Brain pericyte (primary cell): Measurements from ENCODE around the gene SF3B1.
"Not testable (repeated sequence)": the region's sequence is repeated elsewhere in the genome, so short reads cannot be mapped to it uniquely, and the experiment has no call there.

Experiments
- DNase-seq: peaks from one replicate; pipeline ENCODE4 v3.0.0-alpha.2; 2012; ENCODE audit warnings: low read depth, low spot score

Gene SF3B1

DNA sequence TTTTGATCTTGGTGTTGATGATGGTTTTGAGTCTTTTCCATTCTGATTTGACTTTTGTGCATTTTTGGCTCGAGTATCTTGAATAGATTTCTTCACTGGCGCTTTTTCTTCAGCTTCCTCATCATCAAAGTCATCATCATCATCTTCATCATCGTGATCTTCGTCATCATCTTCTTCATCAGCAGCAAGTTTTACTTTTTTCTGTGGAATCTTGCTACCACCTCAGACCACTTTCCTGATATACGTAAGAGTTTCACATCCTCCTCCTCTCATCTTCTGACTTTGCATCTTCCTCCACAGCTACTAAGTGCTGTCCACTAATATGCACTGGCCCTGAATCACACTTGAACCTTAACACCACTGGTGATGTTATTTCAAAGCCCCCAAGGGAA lies 54.9 kb downstream of the SF3B1 start:
- DNase-seq: not testable (repeated sequence)

DNA sequence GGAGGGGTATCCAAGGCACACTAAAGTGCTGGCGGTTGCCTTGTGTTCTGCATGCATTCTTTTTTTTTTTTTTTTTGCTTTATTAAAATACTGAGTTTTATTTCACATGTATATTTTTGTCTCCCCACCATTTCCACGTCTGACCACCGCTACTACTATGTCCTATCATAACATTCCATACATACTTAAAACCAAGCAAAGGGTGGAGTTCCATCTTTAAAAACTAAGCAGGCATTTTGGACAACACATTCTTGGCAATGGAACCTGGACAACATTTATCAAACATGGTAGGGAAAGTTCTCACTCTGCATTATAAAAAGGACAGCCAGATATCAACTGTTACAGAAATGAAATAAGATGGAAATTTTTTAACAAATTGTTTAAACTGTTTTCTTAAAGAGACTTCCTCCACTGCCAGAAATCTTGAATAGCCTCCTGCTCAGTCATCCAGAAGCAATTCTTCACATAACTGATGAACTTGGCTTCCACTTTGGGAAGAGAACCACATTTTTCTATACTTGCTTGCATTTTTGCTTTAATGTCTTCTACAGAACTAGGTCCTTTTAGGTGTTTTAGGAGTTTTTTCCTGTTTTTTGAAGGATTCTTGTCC lies 55.4 kb downstream of the SF3B1 start:
- DNase-seq: not testable (repeated sequence)

DNA sequence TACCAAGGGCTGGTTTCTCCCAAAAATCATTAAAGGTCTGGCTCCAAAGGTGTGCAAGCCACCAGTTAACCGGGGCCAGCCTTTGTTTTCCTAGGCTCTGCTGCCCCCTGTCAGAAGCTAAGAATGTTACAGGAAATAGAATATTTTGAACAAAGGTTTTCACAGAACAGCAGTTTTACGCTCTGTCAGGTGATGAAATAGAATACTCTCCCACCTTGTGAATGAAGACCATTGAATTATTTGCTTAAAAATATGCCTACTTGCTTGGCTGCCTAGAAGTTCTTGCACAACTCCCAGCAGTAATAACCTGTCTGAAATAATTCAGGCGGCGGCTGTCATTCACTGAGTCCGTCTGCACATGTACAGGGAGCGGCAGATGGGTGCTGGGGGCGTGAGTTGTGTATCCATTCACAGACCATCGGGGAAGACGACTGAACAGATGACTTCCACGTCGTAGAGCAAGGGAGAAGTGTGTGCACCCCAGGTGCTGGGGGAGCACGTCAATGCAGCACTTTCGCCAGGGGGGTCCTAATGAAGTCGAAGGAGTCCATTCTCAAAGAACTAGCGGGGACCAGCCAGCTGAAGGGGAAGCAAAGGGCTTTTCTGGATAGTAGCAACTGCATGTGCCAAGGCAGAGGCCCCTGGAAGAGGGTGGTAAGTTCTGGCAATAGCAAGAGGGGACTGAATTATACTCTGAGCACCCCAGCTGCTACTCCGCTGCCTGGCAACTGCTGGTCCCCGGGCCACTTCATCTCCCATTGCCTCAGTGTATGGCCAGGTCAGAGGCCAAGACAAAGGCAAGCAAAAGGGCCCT lies 56.1 kb downstream of the SF3B1 start:
- no peak for DNase-seq

DNA sequence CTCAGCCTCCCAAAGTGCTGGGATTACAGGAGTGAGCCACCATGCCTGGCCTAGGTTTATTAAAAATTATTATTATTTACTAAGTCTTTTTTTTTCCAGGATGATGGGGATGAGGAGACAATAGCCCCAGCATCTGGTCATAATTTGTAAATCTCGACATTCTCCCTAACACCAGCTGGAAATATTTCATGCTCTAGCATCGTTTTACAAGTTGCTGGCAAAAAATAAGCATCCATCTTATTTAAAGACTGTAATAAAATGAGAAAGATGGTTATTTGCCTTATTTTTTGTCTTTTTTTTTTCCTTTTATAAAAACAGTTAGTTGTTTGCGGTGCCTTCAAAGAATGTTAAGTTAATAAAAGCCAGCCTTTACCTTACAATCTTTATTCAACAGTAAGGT lies 56.7 kb downstream of the SF3B1 start:
- DNase-seq: no peak

DNA sequence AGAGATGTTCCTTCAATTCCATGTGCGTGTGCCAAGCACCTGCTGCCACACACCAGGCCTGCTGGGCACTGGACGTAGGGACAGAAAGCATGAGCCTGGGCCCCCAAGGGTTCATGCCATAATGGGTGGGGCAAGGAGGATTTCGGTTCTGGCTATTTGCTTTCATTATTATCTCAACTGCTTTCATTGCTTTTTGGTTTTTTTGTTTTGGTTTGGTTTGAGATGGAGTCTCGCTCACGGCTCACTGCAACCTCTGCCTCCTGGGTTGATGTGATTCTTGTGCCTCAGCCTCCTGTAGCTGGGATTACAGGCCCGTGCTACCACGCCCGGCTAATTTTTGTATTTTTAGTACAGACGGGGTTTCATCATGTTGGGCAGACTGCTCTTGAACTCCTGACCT lies 57.2 kb downstream of the SF3B1 start:
- DNase-seq: no peak

DNA sequence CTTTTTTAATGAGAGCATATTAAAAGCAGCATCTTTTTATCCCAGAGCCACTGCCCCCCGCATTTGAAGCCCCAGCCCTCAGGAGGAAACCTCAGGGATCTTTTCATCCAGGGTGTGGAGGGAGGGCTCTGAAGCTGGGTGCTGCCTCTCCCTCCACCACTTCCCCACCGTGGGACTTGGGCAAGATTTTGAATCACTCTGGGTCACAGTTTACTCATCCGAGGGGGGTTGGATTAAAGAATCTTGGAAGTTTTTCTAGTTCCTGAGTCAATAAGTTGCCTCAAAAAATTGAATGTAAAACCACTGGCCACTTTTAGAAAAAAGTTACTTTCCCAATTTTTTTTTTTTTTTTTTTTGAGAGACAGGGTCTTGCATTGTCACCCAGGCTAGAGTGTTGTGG lies 62.2 kb downstream of the SF3B1 start:
- no peak for DNase-seq

DNA sequence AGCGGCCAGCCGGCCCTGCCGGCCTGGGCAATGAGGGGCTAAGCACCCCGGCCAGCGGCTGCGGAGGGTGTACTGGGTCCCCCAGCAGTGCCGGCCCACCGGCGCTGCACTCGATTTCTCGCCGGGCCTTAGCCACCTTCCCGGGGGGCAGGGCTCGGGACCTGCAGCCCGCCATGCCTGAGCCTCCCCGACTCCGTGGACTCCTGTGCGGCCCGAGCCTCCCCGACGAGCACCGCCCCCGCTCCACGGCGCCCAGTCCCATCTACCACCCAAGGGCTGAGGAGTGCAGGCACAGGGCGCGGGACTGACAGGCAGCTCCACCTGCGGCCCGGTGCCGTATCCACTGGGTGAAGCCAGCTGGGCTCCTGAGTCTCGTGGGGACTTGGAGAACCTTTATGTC lies 64.2 kb downstream of the SF3B1 start:
- not testable (repeated sequence) for DNase-seq

DNA sequence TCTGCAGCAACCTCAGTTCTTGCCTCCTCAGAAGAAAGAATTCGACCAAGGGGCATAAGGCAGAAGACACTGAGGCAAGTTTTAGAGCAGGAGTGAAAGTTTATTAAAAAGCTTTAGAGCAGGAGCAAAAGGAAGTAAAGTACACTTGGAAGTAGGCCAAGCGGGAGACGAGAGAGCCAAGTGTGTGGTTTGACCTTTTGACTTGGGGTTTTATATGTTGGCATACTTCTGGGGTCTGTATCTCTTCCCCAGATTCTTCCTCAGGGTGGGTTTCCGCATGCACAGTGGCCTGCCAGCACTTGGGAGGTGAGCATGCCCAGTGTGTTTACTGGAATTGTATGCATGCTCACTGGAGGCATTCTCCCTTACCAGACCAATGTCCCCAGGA lies 64.9 kb downstream of the SF3B1 start:
- DNase-seq: no peak

DNA sequence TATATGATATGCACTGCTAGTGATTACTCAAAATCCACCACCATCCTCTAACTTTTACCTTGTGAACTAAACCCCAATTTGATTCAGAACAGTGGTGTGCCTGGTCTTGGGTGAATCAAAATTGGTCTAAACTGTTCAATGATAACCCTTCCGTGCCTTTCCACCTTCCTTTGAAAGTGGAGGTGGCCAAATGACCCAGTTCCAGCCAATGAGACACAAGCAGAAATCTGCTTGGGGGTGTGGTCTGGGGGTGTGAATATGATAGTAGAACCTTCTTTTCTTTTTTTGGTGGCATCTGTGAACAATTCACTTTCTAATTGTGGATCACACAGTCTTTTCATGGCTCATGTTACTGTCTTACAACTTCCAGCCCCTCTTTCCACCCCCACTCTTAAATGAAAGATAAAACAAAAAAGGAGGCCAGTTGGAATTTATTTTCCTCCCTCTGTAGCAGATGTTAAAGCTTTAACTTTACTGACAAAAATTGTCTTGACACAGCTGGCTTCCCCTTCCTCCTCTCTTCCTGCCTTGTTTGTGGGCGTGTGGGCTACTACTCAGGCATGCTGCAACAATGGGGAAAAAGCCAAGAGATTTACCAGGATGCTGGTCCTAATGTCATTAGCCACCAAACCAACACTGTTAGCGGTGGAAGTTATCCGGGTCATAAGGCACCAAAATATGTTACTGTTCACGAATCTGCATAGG lies 65.4 kb downstream of the SF3B1 start:
- no peak for DNase-seq

DNA sequence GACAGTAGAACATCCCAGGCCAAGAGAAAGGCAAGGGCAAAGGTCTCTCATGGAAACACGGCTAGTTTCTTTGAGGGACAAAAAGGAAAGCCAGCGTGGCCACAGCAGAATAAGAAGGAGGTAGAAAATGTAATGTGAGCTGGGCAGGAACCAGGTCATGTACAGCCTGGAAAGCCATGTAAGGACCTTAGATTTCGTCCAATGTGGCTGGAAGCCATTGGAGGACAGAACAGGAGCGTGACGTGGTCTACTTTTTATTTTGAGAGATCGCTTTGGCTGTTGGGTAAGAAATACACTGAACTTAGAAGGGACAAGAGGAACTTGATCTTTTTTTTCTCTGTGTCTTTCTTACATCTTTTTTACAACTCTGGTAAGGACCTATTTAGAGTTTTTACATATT lies 66.4 kb downstream of the SF3B1 start:
- DNase-seq: no peak

DNA sequence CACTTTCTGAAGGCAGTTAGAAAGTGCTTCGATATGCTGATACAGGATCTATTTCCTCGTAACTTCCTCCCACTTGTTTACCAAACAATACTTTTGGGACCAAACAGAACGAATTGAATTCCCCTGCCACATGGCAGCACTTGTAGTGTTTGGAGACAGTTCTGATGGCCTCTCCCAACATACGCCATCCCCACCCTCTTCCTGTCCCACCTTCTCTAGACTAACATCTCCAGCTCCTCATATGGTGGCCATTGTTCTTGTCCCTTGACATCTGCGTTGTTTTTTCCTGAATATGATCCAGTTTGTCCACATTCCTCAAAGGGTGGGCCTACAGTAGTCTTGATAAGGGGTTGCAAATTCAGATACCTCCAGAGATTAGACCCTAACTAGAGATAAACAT lies 70.8 kb downstream of the SF3B1 start:
- no peak for DNase-seq

DNA sequence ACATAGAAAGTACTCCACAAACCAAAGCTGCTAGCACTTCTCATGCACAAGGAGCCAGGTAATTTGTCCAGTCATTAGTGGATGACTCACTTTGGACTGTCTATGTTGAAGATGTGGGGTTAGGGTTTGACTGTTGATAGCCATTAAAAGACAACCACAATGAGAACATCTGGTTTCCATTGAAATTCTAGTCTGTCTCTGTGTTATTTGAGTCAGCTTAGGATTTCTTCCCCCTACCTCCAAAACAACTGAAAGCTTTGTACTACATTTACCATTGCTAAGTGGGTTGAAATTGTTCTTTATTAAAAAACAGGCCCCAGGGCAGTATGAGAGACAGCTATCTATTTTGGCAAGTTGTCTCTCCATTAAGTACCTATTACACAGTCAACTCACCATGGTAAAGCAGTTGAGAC lies 74.1 kb downstream of the SF3B1 start:
- DNase-seq: no peak

DNA sequence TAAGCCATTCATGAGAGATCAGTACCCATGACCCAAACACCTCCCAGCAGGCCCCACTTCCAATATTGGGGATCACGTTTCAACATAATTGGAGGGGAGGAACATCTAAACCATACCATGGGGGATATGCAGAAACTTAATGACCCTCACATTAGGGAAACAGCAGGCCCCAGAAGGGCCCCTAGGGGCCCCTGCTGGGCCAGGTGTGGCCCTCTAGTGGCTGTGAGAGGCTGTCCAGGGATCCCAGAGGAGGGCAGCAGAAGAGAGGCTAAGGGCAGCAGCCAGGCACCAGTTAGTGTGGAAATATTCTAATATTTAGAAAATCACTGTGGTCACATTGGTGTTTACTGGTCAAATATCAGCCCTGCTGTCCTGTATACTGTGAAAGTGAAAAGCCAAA lies 75.0 kb downstream of the SF3B1 start:
- DNase-seq: no peak

DNA sequence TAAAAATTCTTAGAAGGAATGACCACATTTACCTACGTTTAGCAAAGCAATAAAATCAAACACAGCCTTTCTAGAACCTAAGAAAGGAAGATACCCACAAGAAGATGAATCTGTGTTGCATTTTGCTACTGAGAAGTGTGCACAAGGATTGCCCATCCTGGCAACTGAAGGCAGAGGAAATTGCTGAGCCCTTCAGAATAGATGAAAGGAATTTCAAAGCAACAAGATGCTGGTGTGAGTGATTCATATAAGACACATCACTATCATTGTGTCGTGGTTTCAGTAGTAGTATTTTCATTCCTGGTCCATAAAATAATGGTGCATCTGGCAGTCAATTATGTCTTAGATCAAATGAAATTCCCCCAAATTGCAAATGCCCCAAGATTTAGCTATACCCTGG lies 75.9 kb downstream of the SF3B1 start:
- DNase-seq: no peak

DNA sequence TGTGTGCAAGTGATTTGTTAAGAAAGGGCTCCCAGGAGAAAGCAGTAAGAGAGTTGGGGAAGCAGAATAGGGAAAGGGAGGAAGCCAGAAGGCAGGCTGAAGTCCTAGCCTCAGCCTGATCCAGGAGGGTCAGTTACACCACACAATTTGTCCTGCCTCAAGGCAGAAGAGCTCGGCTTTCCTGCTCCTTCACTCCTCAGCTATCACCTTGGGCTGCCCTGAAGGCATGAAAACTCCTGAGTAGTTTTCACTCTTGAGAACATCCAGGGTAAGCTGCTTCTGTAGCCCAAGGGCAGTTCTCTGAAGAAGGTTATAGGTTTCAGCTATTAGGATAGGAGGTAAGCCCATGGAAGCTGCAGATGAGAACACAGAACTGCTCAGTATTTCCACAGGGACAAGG lies 76.8 kb downstream of the SF3B1 start:
- no peak for DNase-seq

DNA sequence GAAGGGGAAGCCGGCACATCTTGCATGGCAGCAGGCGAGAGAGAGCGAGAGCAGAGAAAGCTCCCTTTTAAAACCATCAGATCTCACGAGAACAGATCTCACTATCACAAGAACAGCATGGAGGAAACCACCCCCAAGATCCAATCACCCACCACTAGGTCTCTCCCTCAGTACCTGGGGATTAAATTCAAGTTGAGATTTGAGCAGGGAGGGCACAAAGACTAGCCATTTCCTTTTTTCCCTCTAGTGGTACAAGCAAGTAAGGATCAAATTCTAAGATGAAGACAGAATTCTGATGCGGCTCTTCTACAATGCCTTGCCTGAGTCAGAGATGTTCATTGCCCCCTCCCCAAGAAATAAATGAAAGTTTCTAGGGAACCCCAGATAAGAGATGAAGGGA lies 78.7 kb downstream of the SF3B1 start:
- no peak for DNase-seq

DNA sequence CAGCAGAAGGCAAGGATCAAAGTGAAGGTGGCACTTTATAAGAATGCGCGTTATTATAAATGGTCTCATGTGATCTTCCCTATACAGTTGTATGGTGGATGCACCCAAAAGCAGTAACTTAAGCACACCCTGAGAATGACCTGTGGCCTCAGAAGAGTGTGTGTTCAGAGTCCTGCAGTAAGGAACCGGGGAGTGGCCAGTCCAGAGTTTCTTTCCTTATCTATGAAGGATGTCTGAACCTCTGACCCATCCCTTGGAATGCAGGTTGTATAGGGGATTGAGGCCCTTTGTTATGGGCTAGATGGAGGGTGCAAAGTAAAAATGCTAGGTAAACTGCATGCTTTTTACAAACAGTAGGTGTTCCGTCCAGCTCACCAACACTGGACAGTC lies 80.7 kb downstream of the SF3B1 start:
- no peak for DNase-seq

DNA sequence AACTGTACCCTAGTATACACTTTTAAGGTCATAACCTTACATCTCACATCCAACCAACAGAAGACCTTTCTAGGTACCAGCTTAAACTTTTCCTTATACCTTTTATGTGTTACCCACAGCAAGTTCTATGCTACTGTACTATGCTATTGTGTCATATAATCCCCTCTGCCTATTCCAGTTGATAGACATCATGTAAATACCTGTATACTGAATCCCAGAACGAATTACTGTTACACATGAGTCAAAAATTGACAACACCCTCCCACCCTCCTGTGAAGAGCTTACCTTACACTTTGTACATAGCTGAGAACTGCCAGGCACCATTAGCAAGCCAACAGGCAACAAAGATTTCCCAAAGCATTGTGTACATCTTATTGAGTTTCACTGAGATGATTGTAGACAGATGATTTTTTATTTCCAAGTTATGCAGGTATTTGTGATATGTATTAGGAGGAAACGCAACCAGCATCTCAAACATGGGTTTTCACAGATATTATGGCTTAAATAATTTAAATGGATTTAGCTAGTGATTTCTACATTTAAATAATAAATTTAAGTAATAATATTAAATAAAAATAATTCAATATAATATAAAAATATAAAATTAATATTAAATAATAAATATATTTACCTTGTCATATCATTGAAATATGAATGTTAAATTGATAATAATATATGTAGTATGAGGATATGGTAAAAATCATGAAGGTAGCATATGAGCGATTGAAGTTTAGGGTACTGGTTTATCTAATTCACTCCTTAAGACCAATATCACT lies 81.2 kb downstream of the SF3B1 start:
- no peak for DNase-seq

DNA sequence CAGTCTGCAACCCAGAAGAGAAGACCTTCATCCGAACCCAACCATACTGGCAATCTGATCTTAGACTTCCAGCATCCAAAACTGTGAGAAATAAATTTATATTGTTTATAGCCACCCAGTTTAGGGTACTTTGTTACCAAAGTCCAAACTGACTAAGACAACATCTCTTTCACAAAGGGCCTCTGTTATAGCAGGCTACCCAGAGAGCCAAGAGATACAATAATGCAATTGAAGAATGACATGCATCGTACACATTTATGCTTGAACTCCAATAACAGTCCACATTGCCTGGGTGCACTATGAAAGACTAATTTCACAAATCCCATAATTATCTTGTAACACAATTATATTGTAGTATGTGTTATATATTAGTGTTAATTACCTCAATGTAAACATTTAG lies 85.1 kb downstream of the SF3B1 start:
- no peak for DNase-seq

DNA sequence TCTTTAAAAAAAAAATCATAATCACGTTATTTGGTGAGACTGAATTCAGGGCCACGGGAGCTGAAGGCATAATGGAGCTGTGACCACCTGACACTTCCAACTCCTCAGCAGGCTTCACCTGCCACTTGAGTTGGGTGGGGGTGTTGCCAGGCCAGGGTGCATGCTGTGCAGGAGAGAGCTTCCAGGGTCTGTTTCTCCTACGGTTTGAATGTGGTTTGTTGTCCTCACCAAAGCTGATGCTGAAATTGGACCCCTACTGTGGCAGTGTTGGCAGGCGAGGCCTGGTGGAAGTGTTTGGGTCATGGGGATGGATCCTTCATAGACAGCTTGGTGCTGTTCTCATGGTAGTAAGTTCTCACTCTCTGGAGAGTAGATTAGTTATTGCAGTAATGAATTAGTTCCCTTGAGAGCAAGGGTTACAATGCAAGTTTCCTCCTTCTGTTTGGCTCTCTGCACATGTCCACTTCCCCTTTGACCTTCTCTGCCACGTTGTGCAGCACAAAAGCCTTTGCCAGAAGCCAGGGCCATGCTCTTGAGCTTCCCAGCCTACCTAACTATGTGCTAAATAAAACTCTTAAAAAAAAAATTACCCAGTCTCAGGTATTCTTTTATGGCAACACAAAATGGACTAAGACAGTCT lies 86.0 kb downstream of the SF3B1 start:
- no peak for DNase-seq

DNA sequence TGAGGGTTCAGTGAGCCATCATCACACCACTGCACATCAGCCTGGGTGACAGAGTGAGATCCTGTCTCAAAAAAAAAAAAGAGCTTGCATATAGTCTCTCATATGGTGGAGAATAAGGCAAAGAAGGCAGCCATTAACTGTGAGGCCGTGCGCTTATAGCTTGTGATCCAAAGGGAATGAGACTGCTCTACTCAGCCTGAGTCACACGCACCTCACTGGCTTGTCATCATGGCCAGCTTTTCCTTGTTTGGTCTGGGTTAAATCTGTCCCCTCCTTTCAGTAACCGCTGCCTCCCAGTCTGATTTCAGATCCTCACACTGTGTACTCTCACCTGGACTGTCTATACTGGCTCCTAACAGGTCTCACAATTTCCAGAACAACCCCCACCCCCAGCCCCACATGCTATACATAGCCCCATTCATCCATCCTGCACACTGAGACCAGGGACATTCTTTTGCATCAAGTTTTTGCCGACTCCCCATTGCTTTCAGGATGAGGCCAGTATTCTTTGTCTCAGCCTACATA lies 88.9 kb downstream of the SF3B1 start:
- no peak for DNase-seq
